Measurements from ENCODE around the gene LRP6. TPM values are rescaled to one million over a fixed set of nuclear protein-coding genes. Genes with fewer than 3 reads are reported as not detected.
"Not testable (repeated sequence)": the region's sequence is repeated elsewhere in the genome, so short reads cannot be mapped to it uniquely, and the experiment has no call there.

The LRP6 gene
- total RNA-seq, 1 donor from 2014 or later = 2.2 TPM

DNA sequence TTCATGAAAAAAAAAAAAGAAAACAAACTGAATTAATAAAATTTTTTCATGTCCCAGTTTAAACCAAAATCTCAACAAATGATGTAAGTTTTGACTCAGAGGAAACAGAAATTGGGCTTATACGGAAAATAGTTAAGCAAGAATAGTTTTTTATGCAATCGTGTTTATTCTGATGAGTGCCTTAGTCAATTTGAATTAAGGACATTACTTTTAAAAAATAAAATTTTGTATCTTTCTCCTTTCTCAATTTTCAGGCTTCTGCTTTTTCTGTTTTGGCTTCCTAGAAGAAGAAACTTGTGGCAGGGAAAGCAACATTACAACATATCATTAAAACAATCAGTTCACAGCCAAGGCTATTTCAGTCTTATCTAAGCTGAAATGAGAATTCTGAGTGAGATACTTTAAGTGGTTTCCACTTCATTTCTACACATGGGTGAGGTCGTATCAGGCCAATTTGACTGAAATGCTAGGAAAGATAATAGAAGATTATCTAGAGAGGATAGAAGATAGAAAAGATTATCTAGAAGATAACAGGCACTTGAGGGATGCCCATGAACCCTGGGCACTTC lies 143.7 kb downstream of the LRP6 start:
- intact Hi-C loops (cut with micrococcal nuclease) = no loop called here

DNA sequence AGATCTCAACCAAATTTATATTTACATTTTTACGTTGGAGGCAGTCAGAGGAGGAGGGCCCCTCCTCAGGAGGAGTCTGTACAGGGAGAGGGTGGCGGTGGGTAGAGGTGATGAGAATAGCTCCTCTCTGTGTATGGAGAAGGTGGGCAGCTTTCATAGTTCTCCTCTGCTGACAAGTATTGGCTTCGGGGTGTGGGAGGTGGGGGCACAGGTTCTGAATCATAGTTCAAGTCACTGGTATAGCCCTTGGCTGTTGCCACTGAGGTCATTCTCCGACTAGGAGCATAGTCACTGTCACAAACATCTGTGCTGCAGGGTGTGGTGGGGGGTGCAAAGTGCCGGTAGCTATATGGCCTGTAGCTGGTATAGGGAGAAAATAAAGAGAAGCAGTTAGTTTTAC lies 145.8 kb downstream of the LRP6 start:
- intact Hi-C loops (cut with micrococcal nuclease) = no loop called here

DNA sequence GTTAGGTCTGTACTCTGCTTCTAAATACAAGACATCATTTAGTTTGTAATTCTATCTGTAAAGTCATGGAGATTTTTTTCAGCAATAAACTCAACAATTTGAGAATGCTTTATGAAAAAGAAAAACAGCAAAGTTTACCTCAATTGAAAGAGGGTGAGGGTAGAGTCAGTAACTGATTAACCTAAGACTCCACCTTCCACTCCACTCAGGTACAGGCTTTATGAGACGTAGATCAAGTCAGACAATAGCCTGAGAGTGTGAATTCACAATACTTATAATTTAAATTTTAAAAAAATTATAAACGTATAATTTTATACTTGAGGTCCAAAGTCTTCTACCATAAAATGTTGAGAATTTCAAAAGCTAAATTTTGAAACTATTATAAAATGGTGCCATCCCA lies 150.2 kb downstream of the LRP6 start:
- intact Hi-C loops (cut with micrococcal nuclease) = no loop called here

DNA sequence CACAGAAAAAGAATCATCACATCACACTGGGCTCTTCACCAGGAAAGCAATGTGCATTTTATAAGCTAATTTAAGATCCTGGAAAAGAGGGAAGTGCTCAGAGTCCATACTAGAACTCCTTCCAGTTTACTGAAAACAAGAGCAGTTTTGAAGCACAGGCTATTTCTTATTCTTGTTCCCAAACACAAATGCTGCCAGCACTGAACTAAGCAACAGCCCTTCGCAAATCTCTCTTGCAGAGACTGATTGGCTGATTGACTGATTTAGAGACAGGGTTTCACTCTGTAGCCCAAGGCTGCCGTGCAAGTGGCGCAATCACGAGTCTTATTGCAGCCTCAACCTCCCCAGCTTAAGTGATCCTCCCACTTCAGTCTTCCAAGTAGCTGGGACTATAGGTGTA lies 151.3 kb downstream of the LRP6 start:
- intact Hi-C loops (cut with micrococcal nuclease) = no loop called here

DNA sequence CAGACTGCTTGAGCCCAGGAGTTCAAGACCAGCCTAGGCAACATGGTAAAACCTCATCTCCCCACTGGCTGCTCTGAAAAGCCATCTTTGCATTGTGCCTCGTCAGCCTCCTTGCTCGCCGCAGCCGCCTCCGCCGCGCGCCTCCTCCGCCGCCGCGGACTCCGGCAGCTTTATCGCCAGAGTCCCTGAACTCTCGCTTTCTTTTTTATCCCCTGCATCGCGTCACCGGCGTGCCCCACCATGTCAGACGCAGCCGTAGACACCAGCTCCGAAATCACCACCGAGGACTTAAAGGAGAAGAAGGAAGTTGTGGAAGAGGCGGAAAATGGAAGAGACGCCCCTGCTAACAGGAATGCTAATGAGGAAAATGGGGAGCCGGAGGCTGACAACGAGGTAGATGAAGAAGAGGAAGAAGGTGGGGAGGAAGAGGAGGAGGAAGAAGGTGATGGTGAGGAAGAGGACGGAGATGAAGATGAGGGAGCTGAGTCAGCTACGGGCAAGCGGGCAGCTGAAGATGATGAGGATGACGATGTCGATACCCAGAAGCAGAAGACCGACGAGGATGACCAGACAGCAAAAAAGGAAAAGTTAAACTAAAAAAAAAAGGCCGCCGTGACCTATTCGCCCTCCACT lies 155.8 kb downstream of the LRP6 start:
- intact Hi-C loops (cut with micrococcal nuclease) = not testable (repeated sequence)

DNA sequence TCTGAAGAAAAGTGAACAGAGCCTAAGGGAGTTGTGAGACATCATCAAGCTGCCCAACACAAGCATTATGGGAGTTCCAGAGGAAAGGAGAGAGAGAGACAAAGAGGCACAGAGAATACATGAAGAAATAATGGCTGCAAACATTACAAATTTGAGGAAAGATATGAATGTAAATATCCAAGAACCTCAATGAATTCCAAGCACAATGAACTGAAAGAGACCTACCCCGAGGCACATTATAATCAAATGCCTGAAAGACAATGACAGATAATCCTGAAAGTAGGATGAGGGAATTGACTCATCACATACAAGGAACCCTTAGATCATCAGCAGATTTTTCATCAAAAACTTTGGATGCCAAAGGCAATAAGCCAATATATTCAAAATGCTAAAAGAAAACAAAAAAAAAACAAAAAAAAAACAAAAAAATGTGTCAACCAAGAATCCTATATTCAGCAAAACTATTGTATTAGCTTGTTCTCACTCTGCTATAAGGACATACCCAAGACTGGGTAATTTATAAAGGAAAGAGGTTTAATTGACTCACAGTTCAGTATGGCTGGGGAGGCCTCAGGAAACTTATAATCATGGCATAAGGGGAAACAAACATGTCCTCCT lies 158.3 kb downstream of the LRP6 start:
- intact Hi-C loops (cut with micrococcal nuclease) = no loop called here

DNA sequence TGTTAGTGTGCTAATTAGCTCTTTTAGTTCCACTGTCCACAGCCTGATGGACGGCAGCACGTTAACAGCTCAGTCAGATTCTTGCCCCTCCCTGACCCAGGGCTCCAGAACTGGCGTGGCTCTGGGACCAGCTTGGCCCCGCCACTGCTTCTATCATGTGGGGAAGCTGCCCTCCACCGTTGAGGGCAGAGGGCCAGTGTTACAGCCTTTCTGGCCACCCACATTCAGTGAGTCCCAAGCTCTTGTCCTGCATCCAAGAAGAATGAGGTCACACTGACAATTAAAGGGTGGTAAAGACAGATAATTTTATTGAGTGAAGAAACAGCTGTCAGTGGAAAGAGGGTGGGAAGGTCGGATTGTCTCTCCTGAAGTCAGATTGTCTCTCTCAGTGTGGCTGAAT lies 159.2 kb downstream of the LRP6 start:
- intact Hi-C loops (cut with micrococcal nuclease) = no loop called here

DNA sequence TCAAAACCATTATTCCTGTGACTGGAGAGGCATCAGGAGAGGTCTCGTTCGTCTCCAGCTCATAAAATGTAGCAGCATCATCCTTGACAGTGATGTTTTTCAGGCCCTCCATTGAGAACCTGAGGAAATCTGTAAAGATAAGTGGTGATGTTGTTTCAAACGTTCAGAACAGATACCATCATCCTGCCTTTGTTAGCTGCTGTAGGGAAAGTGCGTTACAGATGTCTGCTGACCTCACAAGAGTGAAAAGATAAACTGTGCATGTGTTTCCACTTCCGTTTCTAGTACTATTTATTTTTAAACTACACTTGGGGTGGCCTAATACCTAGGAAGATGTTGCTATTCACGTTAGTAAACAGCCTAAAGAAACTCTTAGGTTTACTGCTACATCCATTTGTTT lies 167.7 kb downstream of the LRP6 start:
- intact Hi-C loops (cut with micrococcal nuclease) = no loop called here

DNA sequence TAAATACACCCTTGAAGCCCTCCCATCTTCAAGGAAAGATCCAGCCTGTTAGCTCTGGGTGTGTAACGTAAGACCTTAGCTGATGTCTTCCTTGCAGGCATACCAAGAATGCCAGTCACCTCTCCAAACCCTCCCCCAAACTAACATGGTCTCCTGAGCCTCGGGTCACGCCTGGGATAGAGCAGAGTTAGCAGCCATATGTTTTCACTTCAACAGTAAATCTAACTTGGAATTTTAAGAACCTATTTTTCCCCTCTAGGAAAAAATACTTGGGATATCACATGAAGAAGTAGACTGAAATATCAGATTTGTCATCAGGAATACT lies 168.2 kb downstream of the LRP6 start:
- intact Hi-C loops (cut with micrococcal nuclease) = no loop called here

DNA sequence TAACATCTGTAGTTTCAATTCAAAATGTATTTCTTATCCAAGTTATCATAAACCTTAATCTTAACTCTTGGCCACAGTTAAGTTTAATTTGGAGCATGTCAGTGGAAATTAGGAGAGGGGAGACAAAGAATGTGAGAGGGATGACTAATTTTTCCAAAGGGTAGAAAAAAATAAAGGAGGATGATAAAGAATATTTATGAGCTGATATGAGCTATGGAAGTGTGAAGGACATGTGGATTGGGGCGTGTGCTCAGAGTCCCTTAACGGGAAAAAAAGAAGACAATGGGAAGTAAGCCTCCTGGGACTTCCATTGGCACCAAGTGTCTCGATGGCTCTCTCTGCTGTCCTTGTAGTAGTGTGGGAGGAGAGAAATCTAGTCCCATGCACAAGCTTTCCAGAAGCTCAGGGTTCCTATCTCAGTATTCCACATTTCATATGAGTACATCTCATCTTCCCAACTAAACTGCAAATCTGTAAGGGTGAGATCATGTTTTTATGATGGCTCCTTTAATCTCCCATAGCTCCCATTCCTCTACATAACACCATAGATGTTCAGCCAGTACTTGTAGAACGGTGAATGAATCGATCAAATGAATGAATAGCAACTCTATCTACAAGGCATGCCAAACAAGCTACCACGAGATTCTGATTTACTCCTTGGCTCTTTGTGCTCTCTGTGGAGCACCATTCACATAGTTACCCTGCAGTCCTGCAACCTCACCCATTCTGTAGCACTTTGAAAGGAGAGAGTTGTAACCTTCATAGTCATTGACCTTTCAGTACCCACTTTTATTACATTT lies 168.8 kb downstream of the LRP6 start:
- intact Hi-C loops (cut with micrococcal nuclease) = no loop called here

DNA sequence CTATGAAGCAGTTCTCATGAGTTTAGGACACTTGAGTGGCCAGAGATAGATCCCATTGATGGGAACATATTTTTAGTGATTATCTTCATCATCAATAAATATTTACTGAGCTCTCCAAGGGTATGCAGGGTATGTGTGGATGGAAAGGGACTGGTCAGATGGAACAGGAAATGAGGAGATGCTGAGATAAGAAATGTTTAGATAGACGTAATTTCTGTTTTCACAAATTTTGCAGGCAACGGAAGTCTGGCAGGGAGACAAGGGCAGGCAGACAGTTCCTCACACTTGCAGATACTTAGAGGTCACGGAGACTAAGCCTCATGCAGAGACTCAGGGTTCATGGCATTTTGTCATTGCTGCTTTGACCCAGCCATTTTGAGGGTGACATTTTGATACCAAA lies 171.8 kb downstream of the LRP6 start:
- intact Hi-C loops (cut with micrococcal nuclease) = no loop called here

DNA sequence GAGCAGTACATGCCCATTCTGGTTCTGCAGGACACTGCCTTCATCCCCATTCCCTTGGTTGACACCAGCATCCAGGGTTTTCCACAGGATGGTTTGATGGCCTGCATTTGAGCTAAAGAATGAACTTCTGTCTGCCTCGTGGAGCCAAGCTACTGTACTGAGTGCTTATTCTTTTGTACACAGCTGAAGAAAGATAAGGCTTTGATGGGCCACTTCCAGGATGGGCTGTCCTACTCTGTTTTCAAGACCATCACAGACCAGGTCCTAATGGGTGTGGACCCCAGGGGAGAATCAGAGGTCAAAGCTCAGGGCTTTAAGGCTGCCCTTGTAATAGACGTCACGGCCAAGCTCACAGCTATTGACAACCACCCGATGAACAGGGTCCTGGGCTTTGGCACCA lies 172.4 kb downstream of the LRP6 start:
- intact Hi-C loops (cut with micrococcal nuclease) = no loop called here

DNA sequence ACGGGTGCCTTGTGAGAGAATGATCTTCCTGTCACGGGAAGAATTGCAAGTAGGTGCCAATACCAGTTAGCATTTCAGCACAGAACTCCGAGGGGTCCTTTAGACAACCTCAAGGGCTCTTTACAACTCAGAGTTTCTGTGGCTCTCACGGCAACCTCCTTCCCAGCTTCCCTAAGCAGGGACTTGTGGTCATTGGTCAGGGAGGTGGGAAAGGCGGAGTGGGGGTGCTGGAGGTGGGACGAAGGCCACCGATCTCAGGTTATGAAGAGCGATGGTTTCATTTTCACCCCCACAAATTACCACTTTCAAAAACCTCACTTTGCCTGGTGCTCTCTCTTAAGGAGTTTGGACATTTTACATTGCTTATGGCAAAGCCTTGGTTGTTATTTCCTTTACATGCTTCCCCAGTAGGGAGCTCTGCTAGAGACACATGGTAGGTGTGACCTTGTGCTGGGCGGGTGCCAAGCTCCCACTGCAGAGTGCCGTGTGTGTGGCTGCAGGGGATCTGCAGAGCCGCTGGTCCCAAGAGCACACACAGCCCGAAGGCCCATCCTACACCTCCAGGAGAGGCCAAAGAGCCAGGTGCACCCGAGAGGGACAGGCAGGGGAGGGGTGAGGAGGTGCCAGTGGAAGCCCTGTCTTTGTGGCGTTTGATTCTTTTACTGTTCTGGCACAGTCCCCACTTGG lies 174.7 kb downstream of the LRP6 start:
- intact Hi-C loops (cut with micrococcal nuclease) = no loop called here

DNA sequence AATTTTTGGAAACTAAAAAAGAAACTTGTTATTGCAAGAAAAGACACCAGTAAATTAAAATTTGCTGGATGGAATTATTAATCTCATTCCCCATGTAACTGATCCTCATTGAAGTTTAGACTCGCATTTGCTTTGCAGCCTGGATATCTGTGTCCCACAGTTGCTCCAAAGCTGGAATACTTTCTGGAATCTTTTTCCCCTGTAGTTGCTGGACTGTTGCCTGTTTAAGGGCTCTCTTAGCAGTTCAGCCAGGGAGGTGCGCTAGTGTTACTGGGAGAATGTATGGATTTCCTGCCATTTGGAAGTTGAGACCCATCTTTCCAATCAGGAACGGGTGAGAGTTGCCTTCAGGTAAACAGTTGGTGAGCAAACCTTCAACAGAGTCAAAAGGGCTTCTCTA lies 175.8 kb downstream of the LRP6 start:
- intact Hi-C loops (cut with micrococcal nuclease) = no loop called here

DNA sequence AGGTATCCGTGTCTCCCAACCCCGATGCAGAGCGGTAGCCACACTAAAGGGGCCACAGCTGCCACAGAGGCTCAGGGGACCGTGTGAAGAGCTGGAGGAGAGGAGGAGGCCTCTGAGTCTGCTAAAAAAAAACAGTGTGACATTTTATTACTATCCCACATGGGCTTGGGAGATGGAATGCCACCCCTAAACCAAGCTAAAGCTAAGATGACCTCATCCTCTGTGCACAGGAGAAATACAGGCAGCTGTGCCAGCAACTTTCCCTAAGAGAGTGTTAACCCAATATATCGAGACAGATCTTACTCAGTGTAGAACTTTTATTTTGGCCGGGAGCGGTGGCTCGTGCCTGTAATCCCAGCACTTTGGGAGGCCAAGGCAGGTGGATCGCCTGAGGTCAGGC lies 178.1 kb downstream of the LRP6 start:
- intact Hi-C loops (cut with micrococcal nuclease) = no loop called here

DNA sequence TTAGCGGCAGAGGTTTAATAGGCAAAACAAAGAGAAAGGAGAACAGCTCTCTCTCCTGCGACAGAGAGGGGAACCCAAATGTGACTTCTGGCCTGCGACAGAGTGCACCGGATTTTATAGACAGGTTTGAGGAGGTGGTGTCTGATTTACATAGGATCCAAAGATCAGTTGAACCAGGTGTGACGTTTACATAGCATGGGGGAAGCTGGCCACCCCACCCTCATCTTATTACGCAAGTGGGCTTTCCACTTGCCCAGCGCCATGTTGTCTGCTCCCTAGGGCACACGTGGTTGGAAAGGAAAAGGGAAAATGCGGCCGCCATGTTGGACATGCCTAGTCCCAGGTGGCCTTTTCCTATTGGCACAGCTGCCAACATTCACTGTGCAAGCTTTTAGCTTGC lies 178.7 kb downstream of the LRP6 start:
- intact Hi-C loops (cut with micrococcal nuclease) = no loop called here

DNA sequence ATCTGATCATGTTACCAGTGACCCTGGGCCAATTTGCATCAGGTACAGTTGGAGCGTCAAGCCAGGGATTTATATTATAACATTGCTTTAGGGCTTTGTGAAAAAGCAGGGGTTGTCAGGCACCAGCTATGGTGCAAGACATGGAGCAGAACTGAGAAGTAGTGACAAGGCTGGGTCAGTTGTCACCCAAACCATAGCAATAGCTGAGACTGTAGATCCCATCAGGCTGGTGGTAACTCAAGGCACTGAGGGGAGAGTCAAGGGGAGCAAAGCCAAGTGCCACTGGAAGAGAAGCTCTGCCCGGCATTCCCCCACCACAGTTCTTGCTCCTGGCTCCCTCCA lies 179.2 kb downstream of the LRP6 start:
- intact Hi-C loops (cut with micrococcal nuclease) = no loop called here

DNA sequence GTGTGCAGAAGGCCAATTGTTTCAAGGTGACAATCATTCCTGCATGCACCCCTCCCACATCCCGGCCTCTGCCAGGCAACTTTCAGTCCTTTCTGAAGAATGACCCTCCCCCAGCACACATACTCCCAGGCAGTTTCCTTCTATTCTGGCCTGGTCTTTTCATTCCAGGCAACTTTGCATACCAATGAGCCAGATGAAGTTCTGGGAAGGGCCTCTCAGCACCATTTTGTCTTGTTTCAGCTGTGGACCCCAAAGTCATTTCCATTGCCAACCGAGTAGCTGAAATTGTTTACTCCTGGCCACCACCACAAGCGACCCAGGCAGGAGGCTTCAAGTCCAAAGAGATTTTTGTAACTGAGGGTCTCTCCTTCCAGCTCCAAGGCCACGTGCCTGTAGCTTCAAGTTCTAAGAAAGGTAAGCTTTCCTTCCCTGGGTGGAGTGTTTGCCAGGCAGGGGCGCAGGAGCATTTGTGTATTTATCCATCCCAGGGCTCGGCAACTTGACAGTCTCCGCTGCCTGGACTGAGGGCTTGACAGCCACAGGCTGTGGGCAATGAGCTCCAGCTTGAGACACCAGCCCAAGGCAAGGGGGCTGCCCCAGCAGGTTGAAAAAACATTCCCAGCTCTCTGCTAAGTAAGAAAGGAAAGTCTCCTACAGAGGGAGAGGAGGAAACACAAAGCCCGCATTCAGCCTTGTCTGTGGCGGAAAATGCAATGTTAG lies 179.7 kb downstream of the LRP6 start:
- intact Hi-C loops (cut with micrococcal nuclease) = no loop called here

DNA sequence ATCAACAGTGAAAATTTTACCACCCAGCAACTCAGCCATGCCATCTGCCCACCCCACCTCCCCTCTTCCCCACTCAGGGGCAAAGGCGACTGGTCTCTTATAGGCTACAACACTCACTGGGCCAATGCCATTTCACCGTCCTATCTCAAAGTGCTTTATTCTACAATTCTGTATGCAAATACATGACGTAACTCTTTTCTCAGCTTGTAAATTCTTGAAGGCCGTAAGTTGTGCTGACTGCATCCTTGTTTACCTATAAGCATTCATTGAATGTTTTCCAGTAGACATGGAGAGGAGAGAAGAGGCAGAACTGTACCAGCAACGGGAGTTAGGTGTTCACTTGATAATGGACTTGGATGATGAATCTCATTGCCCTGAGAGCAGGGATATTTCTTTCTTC lies 180.5 kb downstream of the LRP6 start:
- intact Hi-C loops (cut with micrococcal nuclease) = no loop called here

DNA sequence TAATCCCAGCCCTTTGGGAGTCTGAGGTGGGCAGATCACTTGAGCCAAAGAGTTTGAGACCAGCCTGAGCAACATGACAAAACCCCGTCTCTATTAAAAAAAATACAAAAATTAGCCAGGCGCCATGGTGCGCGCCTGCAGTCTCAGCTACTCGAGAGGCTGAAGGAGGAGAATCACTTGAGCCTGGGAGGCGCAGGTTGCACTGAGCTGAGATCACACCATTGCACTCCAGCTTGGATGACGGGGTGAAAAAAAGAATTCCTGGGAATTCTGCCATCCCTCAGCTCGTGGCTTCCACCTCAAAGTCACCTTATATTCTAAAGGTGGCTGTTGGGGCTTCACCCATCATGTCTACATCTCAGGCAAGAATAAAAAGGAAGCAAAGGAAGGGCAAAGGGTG lies 183.2 kb downstream of the LRP6 start:
- intact Hi-C loops (cut with micrococcal nuclease) = no loop called here

DNA sequence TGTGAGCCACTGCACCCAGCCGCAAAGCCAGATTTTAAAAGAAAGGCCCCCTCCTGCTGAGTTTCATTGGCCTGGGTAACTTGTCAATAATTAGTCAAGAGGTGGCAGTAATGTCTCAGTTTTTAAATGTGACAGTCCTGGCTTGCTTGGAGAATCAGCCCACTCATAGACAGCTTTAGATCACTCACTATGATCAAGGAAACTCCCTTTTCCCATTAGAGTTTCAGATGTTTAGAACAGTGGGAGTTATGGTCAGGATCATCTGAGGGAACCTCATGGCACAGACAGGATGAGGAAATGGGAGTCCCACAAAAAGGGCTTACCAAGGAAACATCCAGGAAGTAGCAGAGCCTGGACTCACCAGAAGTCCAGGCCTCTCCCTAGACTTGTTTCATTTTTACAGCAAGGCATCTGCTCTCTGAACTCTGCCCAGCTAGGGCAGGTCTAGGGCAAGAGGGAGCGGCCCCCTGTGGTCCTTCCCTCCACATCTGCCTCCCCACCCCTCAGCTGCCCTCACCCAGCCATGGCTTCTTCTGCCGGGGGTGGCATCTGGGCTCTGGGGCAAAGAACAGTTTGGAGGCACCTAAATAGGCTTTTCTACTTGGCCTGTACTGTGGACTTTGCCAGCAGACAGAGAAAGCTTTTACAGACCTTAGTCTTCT lies 184.9 kb downstream of the LRP6 start:
- intact Hi-C loops (cut with micrococcal nuclease) = loop anchor here (1.0 to 2.0 kb wide), 2 partner anchors 245 to 253 kb away; no protein-coding TSS in a partner anchor
